Naive B cell (primary cell): ENCODE data around the gene C18orf32. TPM values are rescaled to one million over a fixed set of nuclear protein-coding genes. Genes with fewer than 3 reads are reported as not detected.
A peak's percentile ranks its signal among the peaks of the same experiment; 100 is the strongest.
"Not testable (repeated sequence)": the region's sequence is repeated elsewhere in the genome, so short reads cannot be mapped to it uniquely, and the experiment has no call there.

Experiments
- ATAC-seq, 2 donors: fragments of 150-1000 bp; cut with Tn5 transposase; 2 replicates each; pipeline ENCODE4 v1.10.0; 2021; ENCODE audit warnings: low read depth in 2 of 2, mild to moderate bottlenecking in 2 of 2, moderate library complexity in 2 of 2
- DNase-seq: peaks from one replicate; pipeline ENCODE4 v3.0.0; 2022
- H3K27ac Mint-ChIP-seq, 6 donors: one replicate each; pipeline ENCODE4 v1.8.0; 2020 to 2022; ENCODE audit warnings: mild to moderate bottlenecking in 6 of 6, mixed read lengths in 6 of 6, moderate library complexity in 5 of 6, inconsistent platforms in 2 of 6
- H3K27me3 Mint-ChIP-seq, 3 donors: one replicate each; pipeline ENCODE4 v1.8.0; 2021 to 2022; ENCODE audit warnings: mixed read lengths in 3 of 3, mild to moderate bottlenecking in 1 of 3
- H3K36me3 Mint-ChIP-seq, 2 donors: one replicate each; pipeline ENCODE4 v1.8.0; 2020 to 2022; ENCODE audit warnings: mixed read lengths in 2 of 2, inconsistent platforms in 1 of 2, mild to moderate bottlenecking in 1 of 2
- H3K4me1 Mint-ChIP-seq, 3 donors: one replicate each; pipeline ENCODE4 v1.8.0; 2020 to 2022; ENCODE audit warnings: mixed read lengths in 3 of 3, inconsistent platforms in 1 of 3, mild to moderate bottlenecking in 1 of 3, moderate library complexity in 1 of 3
- H3K4me3 Mint-ChIP-seq, 8 donors: one replicate each; pipeline ENCODE4 v1.8.0; 2020 to 2022; ENCODE audit warnings: mild to moderate bottlenecking in 8 of 8, mixed read lengths in 8 of 8, moderate library complexity in 8 of 8, inconsistent platforms in 2 of 8
- H3K9me3 Mint-ChIP-seq, 7 donors: one replicate each; pipeline ENCODE4 v1.8.0; 2020 to 2022; ENCODE audit warnings: mixed read lengths in 7 of 7, mild to moderate bottlenecking in 5 of 7, inconsistent platforms in 2 of 7, moderate library complexity in 1 of 7
- polyA plus RNA-seq, 6 donors: library from polyadenylated mRNA; unstranded; fragments of 300-500 nt; fragmentation: Illumina TruSeq; gene quantifications; one replicate each; pipeline ENCODE4 v1.2.3, GENCODE V29; 2021; ENCODE audit warnings: low read depth in 6 of 6

The C18orf32 gene
- polyA plus RNA-seq, 6 donors from 2014 or later, result 106 to 205 (median 114) TPM

GRCh38 chr18:49452534-49452933 lies 34.5 kb downstream of the C18orf32 start:
- H3K36me3 Mint-ChIP-seq, result peaks cover 29 to 51% of the 10 kb centered on the region in 2 donors
- H3K4me3 Mint-ChIP-seq, H3K27ac Mint-ChIP-seq, DNase-seq, ATAC-seq, H3K27me3 Mint-ChIP-seq: not testable (repeated sequence)
- peaks cover 26 to 45% (median 31%) of the 10 kb centered on the region in 3 donors for H3K4me1 Mint-ChIP-seq
- H3K9me3 Mint-ChIP-seq, result peaks cover 5 to 44% (median 33%) of the 10 kb centered on the region in 7 donors

GRCh38 chr18:49447810-49448745 lies 39.0 kb downstream of the C18orf32 start:
- Mint-ChIP-seq H3K4me1 (peaks cover 7 to 28% (median 18%) of the 10 kb centered on the region in 3 donors), H3K27me3 (no peaks in the 10 kb centered on the region), H3K27ac (no peak overlapping the region), H3K36me3 (peaks cover 23 to 31% of the 10 kb centered on the region in 2 donors), H3K4me3 (no peak overlapping the region), H3K9me3 (peaks cover 5 to 48% (median 28%) of the 10 kb centered on the region in 7 donors)
- ATAC-seq (peak in 1 of 2 donors; percentile 41), DNase-seq (no peak)

- Mint-ChIP-seq H3K27me3 (no peaks in the 10 kb centered on the region), H3K27ac (peak overlapping the region in 1 of 6 donors; percentile 14), H3K4me3 (no peak overlapping the region), H3K9me3 (peaks cover 5 to 40% (median 21%) of the 10 kb centered on the region in 7 donors), H3K4me1 (peaks cover 11 to 39% (median 34%) of the 10 kb centered on the region in 3 donors), H3K36me3 (peaks cover 23% of the 10 kb centered on the region in 2 donors)
- ATAC-seq (no peak), DNase-seq (no peak)
These were observed 40.6 kb downstream of the C18orf32 start for GRCh38 chr18:49446481-49446880.

GRCh38 chr18:49444581-49444980 lies 42.5 kb downstream of the C18orf32 start:
- Mint-ChIP-seq H3K4me3 (no peak overlapping the region), H3K9me3 (peaks cover 5 to 28% (median 14%) of the 10 kb centered on the region in 7 donors), H3K27ac (no peak overlapping the region), H3K4me1 (peaks cover 14 to 42% (median 37%) of the 10 kb centered on the region in 3 donors), H3K36me3 (peaks cover 21 to 23% of the 10 kb centered on the region in 2 donors), H3K27me3 (no peaks in the 10 kb centered on the region)
- no peak for ATAC-seq
- DNase-seq, result no peak

- H3K4me3 Mint-ChIP-seq, result no peak overlapping the region
- peaks cover 2 to 23% (median 11%) of the 10 kb centered on the region in 7 donors for H3K9me3 Mint-ChIP-seq
- H3K4me1 Mint-ChIP-seq, result peaks cover 20 to 48% (median 42%) of the 10 kb centered on the region in 3 donors
- no peak overlapping the region for H3K27ac Mint-ChIP-seq
- peaks cover 16 to 20% of the 10 kb centered on the region in 2 donors for H3K36me3 Mint-ChIP-seq
- H3K27me3 Mint-ChIP-seq, result no peaks in the 10 kb centered on the region
- ATAC-seq (no peak), DNase-seq (no peak)
These were observed 43.2 kb downstream of the C18orf32 start for GRCh38 chr18:49443837-49444236.

GRCh38 chr18:49441338-49441938 lies 45.6 kb downstream of the C18orf32 start:
- peaks cover 25 to 58% (median 54%) of the 10 kb centered on the region in 3 donors for H3K4me1 Mint-ChIP-seq
- H3K9me3 Mint-ChIP-seq, result peaks cover 0 to 4% (median 0%) of the 10 kb centered on the region in 7 donors
- no peaks in the 10 kb centered on the region for H3K27me3 Mint-ChIP-seq
- peaks cover 0 to 7% of the 10 kb centered on the region in 2 donors for H3K36me3 Mint-ChIP-seq
- DNase-seq (no peak), ATAC-seq (no peak)
- no peak overlapping the region for H3K4me3 Mint-ChIP-seq
- peak overlapping the region in 1 of 6 donors; percentile 0 for H3K27ac Mint-ChIP-seq

GRCh38 chr18:49435170-49435569 lies 51.9 kb downstream of the C18orf32 start:
- Mint-ChIP-seq H3K4me3 (no peak overlapping the region), H3K4me1 (peaks cover 22 to 47% (median 32%) of the 10 kb centered on the region in 3 donors), H3K27ac (peak overlapping the region in 2 of 6 donors; percentile 81 to 86), H3K9me3 (no peaks in the 10 kb centered on the region), H3K36me3 (no peaks in the 10 kb centered on the region), H3K27me3 (no peaks in the 10 kb centered on the region)
- ATAC-seq, result no peak
- DNase-seq, result no peak

- no peaks in the 10 kb centered on the region for H3K9me3 Mint-ChIP-seq
- H3K27me3 Mint-ChIP-seq, result no peaks in the 10 kb centered on the region
- ATAC-seq (no peak), DNase-seq (no peak)
- H3K4me1 Mint-ChIP-seq, result peaks cover 16 to 36% (median 27%) of the 10 kb centered on the region in 3 donors
- no peak overlapping the region for H3K4me3 Mint-ChIP-seq
- H3K27ac Mint-ChIP-seq, result peak overlapping the region in 2 of 6 donors; percentile 63 to 67
- H3K36me3 Mint-ChIP-seq, result peaks cover 14 to 16% of the 10 kb centered on the region in 2 donors
These were observed 54.4 kb downstream of the C18orf32 start for GRCh38 chr18:49432602-49433001.

GRCh38 chr18:49431165-49431962 lies 55.7 kb downstream of the C18orf32 start:
- ATAC-seq (no peak), DNase-seq (no peak)
- no peaks in the 10 kb centered on the region for H3K9me3 Mint-ChIP-seq
- H3K36me3 Mint-ChIP-seq, result peaks cover 19 to 21% of the 10 kb centered on the region in 2 donors
- H3K27ac Mint-ChIP-seq, result peak overlapping the region in 3 of 6 donors; percentile 9 to 65 (median 56)
- H3K27me3 Mint-ChIP-seq, result no peaks in the 10 kb centered on the region
- H3K4me1 Mint-ChIP-seq, result peaks cover 9 to 28% (median 21%) of the 10 kb centered on the region in 3 donors
- H3K4me3 Mint-ChIP-seq, result no peak overlapping the region

Other genes with a start within 250 kb of the C18orf32 start
- gene DYM, start 26.6 kb downstream of the C18orf32 start, polyA plus RNA-seq, result 10 to 100 TPM; 23.7 to 45.4 (median 36.9) TPM
- 1,000 to 10,000 TPM; 1,070 to 1,999 (median 1,663) TPM for gene RPL17, start 5.2 kb upstream of the C18orf32 start, polyA plus RNA-seq
- not detected for gene LIPG, start 74.8 kb upstream of the C18orf32 start, polyA plus RNA-seq